Heart left ventricle (tissue), 16 donors: ENCODE results near the gene SH3RF3. TPM values are rescaled to one million over a fixed set of nuclear protein-coding genes. Genes with fewer than 3 reads are reported as not detected.
A peak's percentile ranks its signal among the peaks of the same experiment; 100 is the strongest.

Experiments
- ATAC-seq, 4 donors: fragments of 200-7000 bp; cut with Tn5 transposase; one replicate each; pipeline ENCODE4 v1.9.1; 2020 to 2022; ENCODE audit warnings: moderate library complexity in 4 of 4, mild to moderate bottlenecking in 3 of 4, moderate number of reproducible peaks in 1 of 4
- DNase-seq, 5 donors: peaks; one replicate each; pipeline ENCODE4 v3.0.0-alpha.2; 2020
- H3K27ac ChIP-seq, 12 donors: fragments of 200-600 bp; sonication (generic) in 4 of 12; one replicate each; pipeline versions ENCODE4 v1.5.0 to v1.8.0; 2016 to 2022; ENCODE audit warnings: mild to moderate bottlenecking in 2 of 12
- H3K27me3 ChIP-seq, 9 donors: fragments of 200-600 bp; sonication (generic) in 2 of 9; one replicate each; pipeline versions ENCODE4 v1.5.1 to v1.8.0; 2016 to 2022; ENCODE audit warnings: mild to moderate bottlenecking in 3 of 9
- H3K36me3 ChIP-seq, 9 donors: fragments of 200-600 bp; sonication (generic) in 2 of 9; one replicate each; pipeline versions ENCODE4 v1.5.0 to v1.8.0; 2018 to 2022; ENCODE audit warnings: mild to moderate bottlenecking in 2 of 9
- H3K4me1 ChIP-seq, 12 donors: fragments of 200-600 bp; sonication (generic) in 4 of 12; one replicate each; pipeline versions ENCODE4 v1.5.0 to v1.8.0; 2016 to 2022; ENCODE audit warnings: mild to moderate bottlenecking in 3 of 12
- H3K4me3 ChIP-seq, 12 donors: fragments of 200-600 bp; sonication (generic) in 4 of 12; one replicate each; pipeline versions ENCODE4 v1.5.0 to v1.8.0; 2017 to 2022; ENCODE audit warnings: mild to moderate bottlenecking in 9 of 12, moderate library complexity in 4 of 12
- H3K9me3 ChIP-seq, 12 donors: fragments of 200-600 bp; sonication (generic) in 4 of 12; one replicate each; pipeline versions ENCODE4 v1.5.0 to v1.8.0; 2016 to 2022; ENCODE audit warnings: mild to moderate bottlenecking in 1 of 12
- POLR2A ChIP-seq, 2 donors: fragments of 450-650 bp; IDR thresholded peaks; one replicate each; pipeline ENCODE4 v1.6.1; 2017; ENCODE audit warnings: antibody characterized with exemption in 2 of 2, mild to moderate bottlenecking in 2 of 2, moderate library complexity in 2 of 2
- WGBS, 4 donors: extraction: QIAGEN DNeasy Blood & Tissue Kit in 2 of 4; methylation state at CpG; one replicate each; pipeline versions ENCODE4 v1.1.5 to v1.1.7; 2013 to 2018; 5-methylcytosine and 5-hydroxymethylcytosine counted together
- intact Hi-C, 10 donors: fragments of 100-400 bp; cut with DNase I; formaldehyde crosslinking; loops; one replicate each; pipeline versions ENCODE4 v1.11.1 to v1.14.2; 2022
- polyA plus RNA-seq, 2 donors: library from polyadenylated mRNA; stranded (reverse); fragments of 200-250 nt; gene quantifications; one replicate each; pipeline ENCODE4 v1.2.3, GENCODE V29; 2013
- total RNA-seq, 9 donors: library from RNA; depleted of rRNA in 2 of 9; stranded (reverse); fragments of >200 nt in 2 of 9; fragmentation: NEBNext Ultra II Directional in 3 of 9; extraction: Animal tissue kit (Norgen Biotek cat#: 25700) in 3 of 9; gene quantifications; one replicate each; pipeline versions ENCODE4 v1.1.0 to v1.2.4, GENCODE V29; 2016 to 2023
- TF ChIP-seq, protein P1 (sequence below), 12 donors: fragments of 200-600 bp; sonication (generic) in 4 of 12; IDR thresholded peaks; one replicate each; pipeline versions ENCODE4 v1.5.0 to v1.8.0; 2018 to 2022; ENCODE audit warnings: antibody characterized with exemption in 12 of 12, mild to moderate bottlenecking in 5 of 12
- donor health status: ischemic (EF 13 %, LVEDD 7.1; RV severe dilation, severe dysfunction).
- donor health status: healthy with polysubstance abuse.
- donor health status: DM: no; HTN: yes; CAD: no.
- donor health status: DM: no; HTN: no; CAD: no.
- donor health status: ischemic (EF 25% LVEDD 6.9; RV normal size, moderate dysfunction).
- donor health status: ischemic (EF 25% LVEDD 5.7; RV mildly dilated, moderate dysfunction).
- donor health status: healthy.
- donor health status: DM: yes; HTN: yes; CAD: no.
- donor health status: ischemic (EF 35%, LVEDD 5.7; RV mildly dilated, moderate dysfunction).
- donor health status: nonischemic (EF 11% LVEDD 7.7; RV severe dilation, severe dysfunction).
- donor health status: DM: yes; HTN: yes; CAD: no.
- donor health status: PGD.
- donor health status: ischemic (EF 29% LVEDD 5.4; RV normal size, mild dysfunction).
- donor health status: nonischemic (EF 23%, LVEDD 6.1; RV moderate dilation, normal function).

The SH3RF3 gene
- total and polyA plus RNA-seq, 11 donors = 5.2 to 15.7 (median 7.9) TPM

DNA sequence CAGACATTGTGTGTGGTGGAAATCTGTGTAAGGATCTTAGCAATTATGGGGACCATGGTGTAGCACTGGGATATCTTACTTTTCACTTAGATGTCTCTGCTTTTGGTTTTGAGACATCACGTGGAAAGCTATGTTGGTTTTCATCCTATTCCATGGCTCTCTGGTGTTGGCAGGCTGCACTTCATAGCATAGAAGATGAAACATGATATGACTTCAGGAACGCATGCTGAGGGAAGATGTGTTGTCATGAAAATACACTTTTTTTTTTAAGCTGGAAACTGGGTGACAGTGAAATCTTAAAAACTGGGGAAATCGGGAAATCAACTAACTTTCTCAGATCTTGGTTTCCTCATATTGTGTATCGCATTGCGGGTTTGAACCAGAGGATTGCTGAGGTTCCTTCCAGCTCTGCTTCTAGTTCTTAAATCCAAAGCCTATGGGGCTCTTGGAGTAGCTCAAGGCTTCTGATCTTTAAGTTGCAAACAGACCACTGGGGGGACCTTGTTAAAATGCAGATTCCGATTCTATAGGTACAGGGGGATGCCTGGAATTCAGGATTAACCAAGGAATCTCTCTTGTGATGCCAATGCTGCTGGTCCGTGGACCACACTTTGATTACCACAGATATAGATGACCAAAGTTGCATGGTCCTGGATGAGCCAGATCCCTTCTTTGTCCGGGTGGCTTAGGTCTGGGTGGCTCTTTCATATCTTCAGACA is 160.7 kb downstream of the SH3RF3 start:
- Histone ChIP-seq H3K4me1 (peaks cover 7 to 51% (median 25%) of the 10 kb centered on the region in 12 donors), H3K9me3 (peaks cover 0 to 5% (median 0%) of the 10 kb centered on the region in 12 donors), H3K27me3 (no peaks in the 10 kb centered on the region), H3K36me3 (no peaks in the 10 kb centered on the region), H3K27ac (no peak overlapping the region), H3K4me3 (no peak overlapping the region)
- no peak for TF ChIP-seq POLR2A (IDR thresholded peaks at IDR 0.05)
- TF ChIP-seq, protein P1, sequence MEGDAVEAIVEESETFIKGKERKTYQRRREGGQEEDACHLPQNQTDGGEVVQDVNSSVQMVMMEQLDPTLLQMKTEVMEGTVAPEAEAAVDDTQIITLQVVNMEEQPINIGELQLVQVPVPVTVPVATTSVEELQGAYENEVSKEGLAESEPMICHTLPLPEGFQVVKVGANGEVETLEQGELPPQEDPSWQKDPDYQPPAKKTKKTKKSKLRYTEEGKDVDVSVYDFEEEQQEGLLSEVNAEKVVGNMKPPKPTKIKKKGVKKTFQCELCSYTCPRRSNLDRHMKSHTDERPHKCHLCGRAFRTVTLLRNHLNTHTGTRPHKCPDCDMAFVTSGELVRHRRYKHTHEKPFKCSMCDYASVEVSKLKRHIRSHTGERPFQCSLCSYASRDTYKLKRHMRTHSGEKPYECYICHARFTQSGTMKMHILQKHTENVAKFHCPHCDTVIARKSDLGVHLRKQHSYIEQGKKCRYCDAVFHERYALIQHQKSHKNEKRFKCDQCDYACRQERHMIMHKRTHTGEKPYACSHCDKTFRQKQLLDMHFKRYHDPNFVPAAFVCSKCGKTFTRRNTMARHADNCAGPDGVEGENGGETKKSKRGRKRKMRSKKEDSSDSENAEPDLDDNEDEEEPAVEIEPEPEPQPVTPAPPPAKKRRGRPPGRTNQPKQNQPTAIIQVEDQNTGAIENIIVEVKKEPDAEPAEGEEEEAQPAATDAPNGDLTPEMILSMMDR (IDR thresholded peaks at IDR 0.05) = no peak
- ATAC-seq = no peak
- 93 to 96% (median 94%) methylated on average over 8 of the region's 8 CpGs for WGBS, 4 donors
- DNase-seq = no peak
- intact Hi-C loops = loop anchor here in 3 of 10 donors (10.0 kb wide), 2 partner anchors 165 to 205 kb away; partner anchors contain the start of gene SH3RF3 (in 1 of the 3)

DNA sequence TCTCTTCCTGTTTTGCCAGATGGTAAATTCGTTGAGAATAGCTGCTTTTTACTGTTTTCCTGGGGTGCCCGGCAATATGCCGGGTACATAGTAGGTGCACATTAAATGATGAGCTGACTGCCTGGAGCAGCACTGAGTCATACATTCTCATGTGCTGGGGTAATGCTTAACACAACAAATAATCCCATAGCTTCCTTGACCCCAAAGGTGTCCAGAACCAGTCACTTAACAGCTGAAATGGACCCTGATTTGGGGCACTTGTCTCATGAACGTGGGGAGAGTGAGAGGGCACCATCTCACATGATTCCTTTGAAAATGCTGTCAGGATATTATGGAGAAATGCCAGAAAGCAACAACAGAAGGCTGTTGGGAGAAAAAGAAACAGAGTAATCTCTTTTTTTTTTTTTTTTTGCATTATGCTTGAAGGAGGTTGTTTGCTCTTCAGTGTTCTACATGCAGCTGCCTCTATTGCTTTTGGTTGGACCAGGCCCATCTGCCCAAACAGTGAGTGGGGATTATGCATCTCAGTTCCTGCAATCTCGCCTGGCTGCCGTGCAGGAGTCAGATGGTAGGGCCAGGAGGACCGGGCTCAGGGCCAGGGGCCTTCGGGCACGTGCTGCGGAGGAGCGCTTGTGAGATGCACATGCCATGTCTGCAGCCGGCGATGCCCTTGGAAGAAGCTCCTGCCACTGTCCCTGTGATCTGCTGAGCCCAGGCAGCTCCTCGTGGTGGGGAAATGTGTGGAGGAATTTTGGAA is 162.1 kb downstream of the SH3RF3 start:
- Histone ChIP-seq H3K4me3 (no peak overlapping the region), H3K9me3 (peaks cover 0 to 5% (median 0%) of the 10 kb centered on the region in 12 donors), H3K36me3 (no peaks in the 10 kb centered on the region), H3K27ac (no peak overlapping the region), H3K4me1 (peaks cover 0 to 38% (median 14%) of the 10 kb centered on the region in 12 donors), H3K27me3 (no peaks in the 10 kb centered on the region)
- peak in 4 of 5 donors; percentile 52 to 74 (median 61) for DNase-seq
- WGBS, 4 donors = 60 to 83% (median 70%) methylated on average over 13 to 14 of the region's 14 CpGs
- intact Hi-C loops = no loop called here
- no peak for TF ChIP-seq POLR2A (IDR thresholded peaks at IDR 0.05)
- TF ChIP-seq, protein P1 (IDR thresholded peaks at IDR 0.05) = no peak
- peak; percentile 32 to 79 (median 57) for ATAC-seq

DNA sequence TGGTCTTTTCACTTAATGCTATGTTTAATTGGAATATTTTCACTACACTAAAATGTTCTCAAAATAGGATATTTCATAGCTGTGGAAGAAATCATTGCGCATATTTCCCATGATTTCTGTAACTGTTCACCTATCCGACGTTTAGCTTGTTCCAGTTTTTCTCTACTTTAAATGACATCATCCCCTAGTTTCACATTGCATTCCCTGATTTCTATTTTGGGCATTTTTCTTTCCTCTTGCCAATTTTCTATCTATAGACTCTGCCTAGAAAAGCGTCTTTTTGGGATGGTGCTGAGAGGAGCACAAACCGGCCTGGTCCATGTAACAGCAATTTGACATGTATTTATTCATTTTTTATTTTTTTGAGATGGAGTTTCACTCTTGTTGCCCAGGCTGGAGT is 163.4 kb downstream of the SH3RF3 start:
- no peak for DNase-seq
- intact Hi-C loops = no loop called here
- Histone ChIP-seq H3K27me3 (no peaks in the 10 kb centered on the region), H3K36me3 (no peaks in the 10 kb centered on the region), H3K4me1 (peaks cover 0 to 35% (median 14%) of the 10 kb centered on the region in 12 donors), H3K27ac (no peak overlapping the region), H3K4me3 (no peak overlapping the region), H3K9me3 (peaks cover 0 to 5% (median 0%) of the 10 kb centered on the region in 12 donors)
- WGBS, 4 donors = 70 to 85% (median 76%) methylated on average over 5 of the region's 5 CpGs
- ATAC-seq = no peak
- TF ChIP-seq, protein P1 (IDR thresholded peaks at IDR 0.05) = no peak
- TF ChIP-seq POLR2A (IDR thresholded peaks at IDR 0.05) = no peak

DNA sequence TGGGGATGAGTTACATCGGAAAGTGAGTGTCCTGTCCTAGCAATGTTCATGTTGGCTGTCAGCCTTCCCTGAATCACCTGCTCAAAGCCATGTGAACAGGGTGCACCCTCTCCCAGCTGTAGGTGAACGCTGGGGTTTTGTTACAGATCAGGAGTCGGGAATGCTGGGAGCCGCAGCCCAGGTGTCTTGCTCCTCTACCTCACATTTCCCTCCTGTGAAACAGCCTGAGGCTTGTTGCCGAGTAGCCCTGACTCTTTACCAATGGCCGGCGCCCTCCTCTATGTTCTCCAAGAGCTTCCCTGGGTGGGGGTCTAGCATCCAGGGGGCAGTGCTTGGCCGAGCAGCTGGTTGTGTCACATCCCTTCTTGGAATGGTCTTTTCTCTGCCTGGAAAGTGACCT is 164.7 kb downstream of the SH3RF3 start:
- ATAC-seq = no peak
- no peak overlapping the region for H3K27ac ChIP-seq
- TF ChIP-seq, protein P1 (IDR thresholded peaks at IDR 0.05) = no peak
- TF ChIP-seq POLR2A (IDR thresholded peaks at IDR 0.05) = no peak
- 96 to 99% (median 97%) methylated on average over 6 to 8 of the region's 8 CpGs for WGBS, 4 donors
- H3K4me3 ChIP-seq = no peak overlapping the region
- H3K9me3 ChIP-seq = peaks cover 0 to 5% (median 0%) of the 10 kb centered on the region in 12 donors
- no peaks in the 10 kb centered on the region for H3K36me3 ChIP-seq
- peaks cover 0 to 22% (median 9%) of the 10 kb centered on the region in 12 donors for H3K4me1 ChIP-seq
- no peaks in the 10 kb centered on the region for H3K27me3 ChIP-seq
- intact Hi-C loops = no loop called here
- no peak for DNase-seq
